Mesenchymal stem cell (in vitro differentiated cells and primary cell): Measurements from ENCODE around the gene UPK3A.

Experiments used
- DNase-seq: peaks from one replicate; pipeline ENCODE4 v3.0.0-alpha.2; 2013
- H2AFZ ChIP-seq: one replicate; pipeline ENCODE4 v1.6.1; 2013; ENCODE audit warnings: low read depth, mild to moderate bottlenecking, control low read depth, inconsistent platforms, low read length, moderate library complexity
- H2AK5ac ChIP-seq: 2 replicates; pipeline ENCODE4 v1.6.1; 2013; ENCODE audit warnings: low read length, moderate library complexity, mild to moderate bottlenecking, inconsistent platforms; ENCODE audit not compliant: severe bottlenecking
- H2BK120ac ChIP-seq: one replicate; pipeline ENCODE4 v1.6.1; 2013; ENCODE audit warnings: low read depth, mild to moderate bottlenecking, inconsistent platforms, low read length, moderate library complexity
- H2BK12ac ChIP-seq, 2 experiments: one replicate each; pipeline ENCODE4 v1.6.1; 2013; ENCODE audit warnings: inconsistent platforms in 2 of 2, low read length in 2 of 2, mild to moderate bottlenecking in 2 of 2, moderate library complexity in 2 of 2, control low read depth in 1 of 2
- H2BK15ac ChIP-seq: one replicate; pipeline ENCODE4 v1.6.1; 2013; ENCODE audit warnings: mild to moderate bottlenecking, low read depth, inconsistent platforms; ENCODE audit not compliant: poor library complexity, severe bottlenecking
- H2BK5ac ChIP-seq: 2 replicates; pipeline ENCODE4 v1.6.1; 2013; ENCODE audit warnings: low read depth, mild to moderate bottlenecking, low read length, control low read depth, inconsistent platforms; ENCODE audit not compliant: poor library complexity, severe bottlenecking
- H3K14ac ChIP-seq, 2 experiments: one replicate each; pipeline ENCODE4 v1.6.1; 2013; ENCODE audit warnings: inconsistent platforms in 2 of 2, low read length in 2 of 2, control low read depth in 1 of 2, mild to moderate bottlenecking in 1 of 2, moderate library complexity in 1 of 2
- H3K18ac ChIP-seq, 2 experiments: one replicate each; pipeline ENCODE4 v1.6.1; 2013; ENCODE audit warnings: inconsistent platforms in 2 of 2, low read length in 2 of 2, control low read depth in 1 of 2, low read depth in 1 of 2, mild to moderate bottlenecking in 1 of 2
- H3K23ac ChIP-seq, 2 experiments: one replicate each; pipeline ENCODE4 v1.6.1; 2013; ENCODE audit warnings: inconsistent platforms in 2 of 2, low read length in 2 of 2, mild to moderate bottlenecking in 2 of 2, moderate library complexity in 2 of 2, control low read depth in 1 of 2
- H3K27ac ChIP-seq: 2 replicates; pipeline ENCODE4 v1.5.1; 2013; ENCODE audit warnings: mild to moderate bottlenecking, moderate library complexity, low read length, control low read depth, inconsistent platforms; ENCODE audit not compliant: poor library complexity, severe bottlenecking
- H3K27me3 ChIP-seq, 2 experiments: 2 replicates each; pipeline versions ENCODE4 v1.6.1 to v1.7.0; 2013; ENCODE audit warnings: low read length in 2 of 2, mild to moderate bottlenecking in 2 of 2, moderate library complexity in 2 of 2, control low read depth in 1 of 2, inconsistent platforms in 1 of 2; ENCODE audit not compliant: control insufficient read depth in 1 of 2, insufficient read depth in 1 of 2
- H3K36me3 ChIP-seq, 2 experiments: 2 replicates each; pipeline versions ENCODE4 v1.6.1 to v1.7.0; 2013; ENCODE audit warnings: low read length in 2 of 2, control low read depth in 1 of 2, inconsistent platforms in 1 of 2, low read depth in 1 of 2, mild to moderate bottlenecking in 1 of 2; ENCODE audit not compliant: insufficient read depth in 2 of 2, control insufficient read depth in 1 of 2
- H3K4ac ChIP-seq, 2 experiments: one replicate each; pipeline ENCODE4 v1.6.1; 2013; ENCODE audit warnings: inconsistent platforms in 2 of 2, low read length in 2 of 2, mild to moderate bottlenecking in 2 of 2, moderate library complexity in 2 of 2, control low read depth in 1 of 2, low read depth in 1 of 2
- H3K4me1 ChIP-seq: 2 replicates; pipeline ENCODE4 v1.6.1; 2013; ENCODE audit warnings: low read depth, low read length, control low read depth; ENCODE audit not compliant: control insufficient read depth, insufficient read depth
- H3K4me2 ChIP-seq: 2 replicates; pipeline ENCODE4 v1.6.1; 2013; ENCODE audit warnings: low read length, mild to moderate bottlenecking, inconsistent platforms; ENCODE audit not compliant: poor library complexity, severe bottlenecking
- H3K4me3 ChIP-seq, 2 experiments: 2 replicates each; pipeline versions ENCODE4 v1.5.1 to v1.7.0; 2013; ENCODE audit warnings: low read length in 2 of 2, mild to moderate bottlenecking in 2 of 2, control low read depth in 1 of 2, low read depth in 1 of 2; ENCODE audit not compliant: insufficient read depth in 1 of 2
- H3K79me1 ChIP-seq: replicated peaks from 2 replicates; pipeline ENCODE4 v1.6.1; 2013; ENCODE audit warnings: mild to moderate bottlenecking, control low read depth, low read length, inconsistent platforms; ENCODE audit not compliant: poor library complexity, severe bottlenecking
- H3K9ac ChIP-seq: 2 replicates; pipeline ENCODE4 v1.7.0; 2013; ENCODE audit warnings: mild to moderate bottlenecking, low read length, moderate library complexity
- H3K9me3 ChIP-seq: 2 replicates; pipeline ENCODE4 v1.7.0; 2013; ENCODE audit warnings: mild to moderate bottlenecking, low read length; ENCODE audit not compliant: control insufficient read depth
- H4K8ac ChIP-seq: one replicate; pipeline ENCODE4 v1.6.1; 2013; ENCODE audit warnings: inconsistent platforms, mild to moderate bottlenecking, low read length, moderate library complexity
- H4K91ac ChIP-seq: one replicate; pipeline ENCODE4 v1.6.1; 2013; ENCODE audit warnings: mild to moderate bottlenecking, low read length, inconsistent platforms
- WGBS: methylation state at CpG from one replicate; pipeline ENCODE4 v1.1.7; 2013; ENCODE audit warnings: mixed read lengths; 5-methylcytosine and 5-hydroxymethylcytosine counted together

Gene UPK3A

DNA sequence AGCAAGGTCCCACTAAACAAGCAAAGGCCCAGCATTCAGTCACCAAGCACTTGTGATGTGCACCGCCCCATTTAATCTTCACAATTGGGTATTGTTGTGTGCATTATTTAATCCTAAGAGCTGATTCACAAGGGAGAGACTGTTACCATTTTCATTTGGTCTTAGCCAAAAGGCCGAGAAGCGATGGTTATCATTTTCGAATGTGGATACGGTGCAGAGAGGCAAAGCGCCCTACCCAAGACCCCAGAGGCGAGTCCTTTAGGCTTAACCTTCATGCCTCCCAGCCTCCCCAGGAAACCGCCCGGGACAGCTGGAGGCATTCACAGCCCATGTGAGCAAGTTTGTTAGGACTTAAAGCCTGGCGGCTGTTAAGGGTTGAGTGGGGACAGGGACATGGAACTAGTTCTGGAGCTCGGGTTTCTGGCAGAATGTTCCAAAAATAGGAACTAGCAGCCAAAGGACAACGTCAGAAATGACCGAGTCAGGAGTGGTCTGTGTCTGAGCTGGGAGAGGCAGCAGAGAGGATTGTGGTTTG is 13.0 kb upstream of the UPK3A start:
- Histone ChIP-seq H2AK5ac (no peak overlapping the region), H3K14ac (no peak overlapping the region), H2BK12ac (peak overlapping the region; percentile 7 to 40), H2BK5ac (no peak overlapping the region), H2BK120ac (no peak overlapping the region), H3K27me3 (peaks cover 0 to 20% of the 10 kb centered on the region in 2 experiments), H3K18ac (no peak overlapping the region), H3K23ac (no peak overlapping the region), H4K91ac (no peak overlapping the region), H3K9me3 (no peaks in the 10 kb centered on the region), H3K9ac (no peak overlapping the region), H3K4ac (no peak overlapping the region), H3K36me3 (no peaks in the 10 kb centered on the region), H3K4me2 (no peak overlapping the region), H2AFZ (no peak overlapping the region), H3K27ac (no peak overlapping the region), H2BK15ac (no peak overlapping the region), H3K4me3 (peak overlapping the region in 1 of 2 experiments; percentile 0), H3K79me1 (peaks cover 1% of the 10 kb centered on the region), H4K8ac (no peak overlapping the region), H3K4me1 (peaks cover 19% of the 10 kb centered on the region)
- DNase-seq = peak; percentile 48
- 56% methylated on average over 13 of the region's 13 CpGs for whole genome bisulfite sequencing

DNA sequence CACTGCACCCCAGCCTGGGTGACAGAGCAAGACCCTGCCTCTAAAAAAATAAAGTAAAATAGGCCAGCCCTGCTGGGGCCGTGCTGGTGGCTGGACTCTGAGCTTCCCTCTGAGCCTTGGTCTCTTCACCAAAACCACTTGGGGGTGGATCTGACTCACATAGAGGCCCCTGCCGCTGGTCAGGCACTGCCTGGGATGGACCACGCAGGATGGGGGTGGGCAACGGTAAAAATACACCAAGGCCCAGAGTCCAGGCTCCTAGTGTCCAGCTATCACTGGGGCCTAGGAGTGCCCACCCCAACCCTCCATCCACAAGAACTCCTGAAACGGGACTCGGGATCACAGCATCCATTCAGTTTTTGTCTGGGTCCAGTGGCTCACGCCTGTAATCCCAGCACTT is 12.3 kb upstream of the UPK3A start:
- Histone ChIP-seq H3K79me1 (peaks cover 1% of the 10 kb centered on the region), H4K91ac (no peak overlapping the region), H3K4me2 (no peak overlapping the region), H3K23ac (no peak overlapping the region), H3K18ac (peak overlapping the region; percentile 8 to 63), H4K8ac (no peak overlapping the region), H2BK5ac (no peak overlapping the region), H2BK12ac (peak overlapping the region in 1 of 2 experiments; percentile 39), H2BK120ac (no peak overlapping the region), H3K4me3 (no peak overlapping the region), H3K9me3 (no peaks in the 10 kb centered on the region), H3K27me3 (peaks cover 0 to 20% of the 10 kb centered on the region in 2 experiments), H3K4me1 (peaks cover 19% of the 10 kb centered on the region), H3K36me3 (no peaks in the 10 kb centered on the region), H2AK5ac (no peak overlapping the region), H3K4ac (peak overlapping the region in 1 of 2 experiments; percentile 35), H3K9ac (no peak overlapping the region), H2BK15ac (no peak overlapping the region), H3K27ac (no peak overlapping the region), H2AFZ (no peak overlapping the region), H3K14ac (no peak overlapping the region)
- DNase-seq = no peak
- WGBS = 92% methylated on average over 7 of the region's 7 CpGs

DNA sequence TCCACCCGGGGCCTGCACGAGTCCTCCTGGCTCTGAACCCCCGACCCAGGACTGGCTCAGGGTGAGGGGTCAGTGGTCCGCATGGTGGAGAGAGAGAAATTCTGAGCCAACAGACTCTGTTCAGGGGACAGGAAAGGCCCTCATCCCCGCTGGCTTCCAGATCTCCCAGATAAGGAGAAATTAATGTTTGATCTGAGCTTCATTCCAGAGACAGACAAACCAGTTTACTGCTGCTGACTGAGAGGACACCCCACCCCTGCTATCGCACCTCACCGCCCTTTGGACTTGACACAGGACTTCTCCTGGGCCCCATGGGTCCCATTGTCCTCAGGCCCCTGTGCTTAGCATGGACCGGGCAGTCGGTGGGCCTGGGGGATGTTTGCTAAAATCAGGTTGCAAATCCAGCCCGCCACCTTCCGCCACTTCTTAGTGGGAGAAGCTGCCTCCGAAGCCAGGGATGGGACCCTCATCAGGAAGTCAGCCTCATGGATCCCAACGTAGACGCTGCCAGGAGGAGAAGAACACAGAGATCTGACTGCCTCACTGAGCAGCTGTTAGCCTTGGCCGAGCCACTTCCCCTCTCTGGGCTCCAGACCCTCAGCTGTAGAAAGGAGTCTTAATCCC is 11.2 kb upstream of the UPK3A start:
- no peak for DNase-seq
- no peak overlapping the region for H2BK5ac ChIP-seq
- no peak overlapping the region for H2BK12ac ChIP-seq
- H3K36me3 ChIP-seq = no peaks in the 10 kb centered on the region
- no peak overlapping the region for H2AFZ ChIP-seq
- no peak overlapping the region for H2BK15ac ChIP-seq
- no peak overlapping the region for H3K4me2 ChIP-seq
- H3K27ac ChIP-seq = no peak overlapping the region
- peaks cover 0 to 20% of the 10 kb centered on the region in 2 experiments for H3K27me3 ChIP-seq
- no peak overlapping the region for H3K9ac ChIP-seq
- H3K23ac ChIP-seq = no peak overlapping the region
- no peaks in the 10 kb centered on the region for H3K9me3 ChIP-seq
- H2AK5ac ChIP-seq = no peak overlapping the region
- peak overlapping the region in 1 of 2 experiments; percentile 59 for H3K18ac ChIP-seq
- no peak overlapping the region for H2BK120ac ChIP-seq
- WGBS = 92% methylated on average over 15 of the region's 15 CpGs
- no peak overlapping the region for H3K4ac ChIP-seq
- H3K4me1 ChIP-seq = peaks cover 19% of the 10 kb centered on the region
- no peak overlapping the region for H3K4me3 ChIP-seq
- H4K8ac ChIP-seq = no peak overlapping the region
- no peak overlapping the region for H4K91ac ChIP-seq
- peaks cover 1% of the 10 kb centered on the region for H3K79me1 ChIP-seq
- no peak overlapping the region for H3K14ac ChIP-seq

DNA sequence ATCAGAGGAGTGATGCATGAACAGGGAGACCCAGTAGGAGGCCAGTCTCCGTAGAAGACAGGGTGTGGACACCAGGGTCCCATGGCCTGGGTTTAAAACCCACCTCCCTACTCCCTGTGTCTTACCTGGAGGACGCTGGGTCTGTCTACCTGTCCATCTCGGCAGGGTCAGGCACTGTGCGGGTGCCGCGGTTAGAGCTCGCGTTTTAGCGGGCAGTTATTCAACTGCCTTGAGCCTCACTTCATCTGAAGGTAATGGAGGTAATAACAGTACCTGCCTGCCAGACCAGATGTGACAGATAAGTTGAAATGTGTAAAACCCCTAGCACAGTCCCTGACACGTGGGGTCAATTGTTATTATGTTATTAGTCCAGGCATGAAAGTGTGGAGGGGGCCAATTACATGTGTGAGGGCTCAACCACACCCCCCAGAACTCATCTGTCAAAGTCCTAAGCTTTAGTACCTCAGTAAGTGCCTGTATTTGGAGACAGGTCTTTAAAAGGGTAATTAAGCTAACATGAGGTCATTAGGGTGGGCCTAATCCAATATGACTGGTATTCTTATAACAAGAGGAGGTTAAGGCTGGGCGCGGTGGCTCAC is 8.1 kb upstream of the UPK3A start:
- Histone ChIP-seq H2AFZ (no peak overlapping the region), H3K4me2 (no peak overlapping the region), H3K36me3 (no peaks in the 10 kb centered on the region), H3K9ac (no peak overlapping the region), H2BK15ac (no peak overlapping the region), H2BK5ac (no peak overlapping the region), H2BK120ac (no peak overlapping the region), H3K4ac (no peak overlapping the region), H3K23ac (no peak overlapping the region), H4K8ac (no peak overlapping the region), H3K18ac (no peak overlapping the region), H3K27me3 (peaks cover 0 to 3% of the 10 kb centered on the region in 2 experiments), H3K4me1 (peaks cover 5% of the 10 kb centered on the region), H3K9me3 (no peaks in the 10 kb centered on the region), H2BK12ac (no peak overlapping the region), H4K91ac (no peak overlapping the region), H2AK5ac (no peak overlapping the region), H3K27ac (no peak overlapping the region), H3K14ac (no peak overlapping the region), H3K79me1 (no peaks in the 10 kb centered on the region), H3K4me3 (no peak overlapping the region)
- DNase-seq = no peak
- 93% methylated on average over 11 of the region's 12 CpGs for WGBS
